Lower leg skin (tissue), 3 donors: ENCODE data around the gene CCDC63.

Source experiments
- CTCF ChIP-seq, 3 donors: fragments of 450-650 bp; IDR thresholded peaks; one replicate each; pipeline ENCODE4 v1.5.1; 2016; ENCODE audit warnings: antibody characterized with exemption in 3 of 3, mild to moderate bottlenecking in 3 of 3, moderate library complexity in 2 of 3
- POLR2A ChIP-seq, 2 donors: fragments of 450-650 bp; IDR thresholded peaks; one replicate each; pipeline ENCODE4 v1.6.1; 2016 to 2017; ENCODE audit warnings: antibody characterized with exemption in 2 of 2, mild to moderate bottlenecking in 1 of 2, moderate library complexity in 1 of 2

DNA sequence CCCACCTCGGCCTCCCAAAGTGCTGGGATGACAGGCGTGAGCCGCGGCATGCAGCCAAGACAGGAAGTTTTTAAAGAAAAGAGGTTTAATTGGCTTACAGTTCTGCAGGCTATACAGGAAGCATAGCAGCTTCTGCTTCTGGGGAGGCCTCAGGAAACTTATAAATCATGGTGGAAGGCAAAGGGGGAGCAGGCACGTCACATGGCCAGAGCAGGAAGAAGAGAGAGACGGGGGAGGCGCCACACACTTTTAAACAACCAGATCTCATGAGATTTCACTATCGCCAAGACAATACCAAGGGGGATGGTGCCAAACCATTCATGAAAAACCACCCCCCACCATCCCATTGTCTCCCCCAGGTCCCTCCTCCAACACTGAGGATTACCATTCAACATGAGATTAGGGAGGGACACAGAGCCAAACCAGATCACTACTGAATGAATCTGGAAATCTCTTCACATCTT is 14.1 kb downstream of the CCDC63 start:
- TF ChIP-seq CTCF (IDR thresholded peaks at IDR 0.05) (no peak), POLR2A (IDR thresholded peaks at IDR 0.05) (no peak)
